ENCODE results near the gene PABPN1. TPM values are rescaled to one million over a fixed set of nuclear protein-coding genes. Genes with fewer than 3 reads are reported as not detected.

PABPN1 gene
- total RNA-seq, 2 donors from 2014 or later, result 44.8 to 54.9 TPM

GRCh38 chr14:23284654-23285529, 36.4 kb upstream of the PABPN1 start:
- DNase-seq (ENCODE audit: low spot score) (no peak), ATAC-seq (ENCODE audit: insufficient number of reproducible peaks, low FRiP score, low read depth) (no peak)
- TF ChIP-seq CTCF (IDR thresholded peaks at IDR 0.05), result no peak

GRCh38 chr14:23285530-23286019, 35.7 kb upstream of the PABPN1 start:
- peak; percentile 5 for ATAC-seq (ENCODE audit: insufficient number of reproducible peaks, low FRiP score, low read depth)
- TF ChIP-seq CTCF (IDR thresholded peaks at IDR 0.05), result no peak
- peak overlapping the region; percentile 94 for H3K4me3 ChIP-seq
- H3K9me3 ChIP-seq, result no peaks in the 10 kb centered on the region
- H3K27me3 ChIP-seq (replicated peaks; ENCODE audit: insufficient read depth), result no peaks in the 10 kb centered on the region
- peak overlapping the region; percentile 88 to 97 for H3K27ac ChIP-seq
- no peak for DNase-seq (ENCODE audit: low spot score)
- H3K36me3 ChIP-seq, result no peaks in the 10 kb centered on the region
- peaks cover 6 to 20% of the 10 kb centered on the region in 2 donors for H3K4me1 ChIP-seq (ENCODE audit: control insufficient read depth in 1 of 2, low read depth in 2 of 2)

More at GRCh38 chr14:23284654-23285529, 36.4 kb upstream of the PABPN1 start:
- H3K9me3 ChIP-seq, result no peaks in the 10 kb centered on the region
- peak overlapping the region; percentile 88 to 97 for H3K27ac ChIP-seq
- no peaks in the 10 kb centered on the region for H3K27me3 ChIP-seq (replicated peaks; ENCODE audit: insufficient read depth)
- H3K4me1 ChIP-seq (ENCODE audit: control insufficient read depth in 1 of 2, low read depth in 2 of 2), result peaks cover 6 to 20% of the 10 kb centered on the region in 2 donors
- no peaks in the 10 kb centered on the region for H3K36me3 ChIP-seq
- peak overlapping the region; percentile 94 for H3K4me3 ChIP-seq

GRCh38 chr14:23286020-23286901, 35.0 kb upstream of the PABPN1 start, which contains the start of gene HOMEZ:
Gene HOMEZ, minus strand, starts transcription at chr14:23286132. Its CDS starts 180 bp downstream, at chr14:23285952.
- Histone ChIP-seq H3K27ac (peak within 1 kb of the TSS; percentile 95 to 97), H3K36me3 (no peaks in the 10 kb centered on the region), H3K4me3 (peak within 1 kb of the TSS; percentile 94), H3K27me3 (replicated peaks; ENCODE audit: insufficient read depth) (no peaks in the 10 kb centered on the region), H3K9me3 (no peaks in the 10 kb centered on the region), H3K4me1 (ENCODE audit: control insufficient read depth in 1 of 2, low read depth in 2 of 2) (peaks cover 6 to 20% of the 10 kb centered on the region in 2 donors)
- TF ChIP-seq CTCF (IDR thresholded peaks at IDR 0.05), result no peak
- ATAC-seq (ENCODE audit: insufficient number of reproducible peaks, low FRiP score, low read depth) (peak; percentile 97), DNase-seq (ENCODE audit: low spot score) (peak; percentile 97)

- H3K27me3 ChIP-seq (replicated peaks; ENCODE audit: insufficient read depth), result no peaks in the 10 kb centered on the region
- DNase-seq (ENCODE audit: low spot score), result no peak
- ATAC-seq (ENCODE audit: insufficient number of reproducible peaks, low FRiP score, low read depth), result no peak
- H3K4me3 ChIP-seq, result peak overlapping the region; percentile 94
- no peak for TF ChIP-seq CTCF (IDR thresholded peaks at IDR 0.05)
- H3K9me3 ChIP-seq, result no peaks in the 10 kb centered on the region
- peaks cover 6 to 20% of the 10 kb centered on the region in 2 donors for H3K4me1 ChIP-seq (ENCODE audit: control insufficient read depth in 1 of 2, low read depth in 2 of 2)
- H3K36me3 ChIP-seq, result no peaks in the 10 kb centered on the region
- H3K27ac ChIP-seq, result peak overlapping the region; percentile 95 to 97
Observed at GRCh38 chr14:23286902-23287479, 34.3 kb upstream of the PABPN1 start.
